Endodermal cell (in vitro differentiated cells): ENCODE data around the gene A4GNT. TPM values are rescaled to one million over a fixed set of nuclear protein-coding genes. Genes with fewer than 3 reads are reported as not detected.
A peak's percentile ranks its signal among the peaks of the same experiment; 100 is the strongest.

Experiments used
- DNase-seq: peaks from one replicate; pipeline ENCODE4 v3.0.0-alpha.2; 2017
- H3K27ac ChIP-seq: 2 replicates; pipeline ENCODE4 v1.5.1; 2013; ENCODE audit warnings: mild to moderate bottlenecking, low read depth, low read length, moderate library complexity
- H3K27me3 ChIP-seq: 2 replicates; pipeline ENCODE4 v1.6.1; 2013; ENCODE audit warnings: mild to moderate bottlenecking, low read length, moderate library complexity; ENCODE audit not compliant: insufficient read depth, control insufficient read depth, poor library complexity, severe bottlenecking
- H3K36me3 ChIP-seq: 2 replicates; pipeline ENCODE4 v1.7.0; 2013; ENCODE audit warnings: mild to moderate bottlenecking, low read length, moderate library complexity; ENCODE audit not compliant: control insufficient read depth, insufficient read depth
- H3K4me1 ChIP-seq: one replicate; pipeline ENCODE4 v1.7.0; 2013; ENCODE audit warnings: low read length; ENCODE audit not compliant: control insufficient read depth, insufficient read depth
- H3K4me3 ChIP-seq: 2 replicates; pipeline ENCODE4 v1.5.1; 2013; ENCODE audit warnings: mild to moderate bottlenecking, low read length, moderate library complexity
- H3K9ac ChIP-seq: 2 replicates; pipeline ENCODE4 v1.6.1; 2013; ENCODE audit warnings: mild to moderate bottlenecking, low read length, moderate library complexity; ENCODE audit not compliant: poor library complexity, severe bottlenecking; ENCODE audit errors: extremely low read depth
- H3K9me3 ChIP-seq: 2 replicates; pipeline ENCODE4 v1.6.1; 2013; ENCODE audit warnings: mild to moderate bottlenecking, low read length, moderate library complexity; ENCODE audit not compliant: control insufficient read depth
- H3K27ac Mint-ChIP-seq: 2 replicates; pipeline ENCODE4 v1.8.0; 2020; ENCODE audit warnings: mixed read lengths
- H3K27me3 Mint-ChIP-seq: 2 replicates; pipeline ENCODE4 v1.8.0; 2021; ENCODE audit warnings: mild to moderate bottlenecking, mixed read lengths; ENCODE audit not compliant: insufficient read depth
- H3K36me3 Mint-ChIP-seq: 2 replicates; pipeline ENCODE4 v1.8.0; 2020; ENCODE audit warnings: low read depth, mixed read lengths
- H3K4me1 Mint-ChIP-seq: 2 replicates; pipeline ENCODE4 v1.8.0; 2020; ENCODE audit warnings: mixed read lengths
- H3K4me3 Mint-ChIP-seq: 2 replicates; pipeline ENCODE4 v1.8.0; 2020; ENCODE audit warnings: mild to moderate bottlenecking, moderate library complexity, mixed read lengths
- H3K9me3 Mint-ChIP-seq: 2 replicates; pipeline ENCODE4 v1.8.0; 2020; ENCODE audit warnings: mild to moderate bottlenecking, mixed read lengths
- CTCF ChIP-seq: fragments of 200-600 bp; sonication (generic); conservative IDR thresholded peaks from 2 replicates; pipeline ENCODE4 v1.5.0; 2021; ENCODE audit warnings: antibody characterized with exemption, mild to moderate bottlenecking
- WGBS, 2 experiments: methylation state at CpG; one replicate each; pipeline versions ENCODE4 v1.1.5 to v1.1.7; 2013; ENCODE audit warnings: missing lambda C conversion rate in 2 of 2, mixed read lengths in 1 of 2; ENCODE audit not compliant: insufficient coverage in 1 of 2, insufficient read length in 1 of 2; 5-methylcytosine and 5-hydroxymethylcytosine counted together
- total RNA-seq, 2 donors: library from RNA; stranded (reverse); fragmentation: NEBNext Ultra II Directional in 1 of 2; extraction: Animal tissue kit (Norgen Biotek cat#: 25700) in 1 of 2; gene quantifications; 2 replicates in 1 of 2; 3 replicates in 1 of 2; pipeline ENCODE4 v1.2.1, GENCODE V29; 2021

The A4GNT gene
- total RNA-seq, 2 donors from 2014 or later, result not detected

- Mint-ChIP-seq H3K27ac (no peak overlapping the region), H3K27me3 (no peaks in the 10 kb centered on the region), H3K9me3 (peaks cover 13% of the 10 kb centered on the region), H3K36me3 (no peaks in the 10 kb centered on the region), H3K4me3 (no peak overlapping the region), H3K4me1 (no peaks in the 10 kb centered on the region)
- H3K36me3 ChIP-seq, result no peaks in the 10 kb centered on the region
- WGBS, 2 experiments, result 88 to 100% methylated on average over 1 of the region's 1 CpG
- H3K9ac ChIP-seq, result no peak overlapping the region
- H3K27ac ChIP-seq, result no peak overlapping the region
- no peak for DNase-seq
- H3K4me3 ChIP-seq, result no peak overlapping the region
- no peaks in the 10 kb centered on the region for H3K27me3 ChIP-seq
- no peaks in the 10 kb centered on the region for H3K9me3 ChIP-seq
- TF ChIP-seq CTCF, result no peak
- H3K4me1 ChIP-seq, result no peaks in the 10 kb centered on the region
These were observed 4.4 kb downstream of the A4GNT start for GRCh38 chr3:138127636-138128365.

DNA sequence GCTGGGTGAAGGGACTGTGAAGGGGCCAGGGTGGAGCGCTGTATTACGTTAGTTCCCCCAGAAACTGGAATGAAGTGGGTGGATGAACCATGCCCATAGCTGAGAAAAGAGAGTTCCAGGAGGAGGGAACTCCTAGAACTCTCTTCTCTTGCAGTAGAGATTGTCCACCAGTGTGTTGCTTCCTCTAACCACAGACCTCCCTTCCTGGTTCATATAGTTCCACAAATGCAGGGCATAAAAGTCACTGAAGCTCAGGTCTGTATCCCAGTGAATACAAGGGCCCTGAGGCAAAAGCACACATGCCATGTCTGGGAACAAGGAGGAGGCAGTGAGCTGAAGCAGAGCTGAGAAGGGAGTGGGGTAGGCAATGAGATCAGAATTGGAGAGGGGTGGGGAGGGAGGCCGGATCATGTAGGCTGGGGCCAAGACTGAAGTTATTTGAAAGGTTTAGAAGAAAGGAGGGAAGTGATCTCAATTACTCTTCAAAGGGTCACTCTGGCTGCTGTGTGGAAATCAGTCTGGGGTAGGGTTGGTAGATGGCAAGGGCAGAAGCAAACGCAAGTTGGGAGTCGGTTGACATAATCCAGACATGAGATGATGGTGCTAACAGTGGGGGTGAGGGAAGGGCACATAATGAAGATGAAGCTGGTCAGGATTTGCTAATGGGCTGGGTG is 6.5 kb downstream of the A4GNT start:
- 87 to 92% methylated on average over 2 to 5 of the region's 5 CpGs for whole genome bisulfite sequencing, 2 experiments
- no peak for TF ChIP-seq CTCF
- no peak overlapping the region for H3K27ac Mint-ChIP-seq

GRCh38 chr3:138124706-138125355 is 7.4 kb downstream of the A4GNT start:
- H3K4me3 ChIP-seq, result no peak overlapping the region
- H3K9ac ChIP-seq, result no peak overlapping the region
- H3K9me3 ChIP-seq, result no peaks in the 10 kb centered on the region
- WGBS, 2 experiments, result 89 to 91% methylated on average over 9 to 10 of the region's 10 CpGs
- DNase-seq, result peak; percentile 71
- Mint-ChIP-seq H3K4me3 (no peak overlapping the region), H3K27me3 (no peaks in the 10 kb centered on the region), H3K27ac (no peak overlapping the region), H3K9me3 (peaks cover 13% of the 10 kb centered on the region), H3K4me1 (no peaks in the 10 kb centered on the region), H3K36me3 (no peaks in the 10 kb centered on the region)
- no peak overlapping the region for H3K27ac ChIP-seq
- no peaks in the 10 kb centered on the region for H3K4me1 ChIP-seq
- no peak for TF ChIP-seq CTCF
- H3K27me3 ChIP-seq, result no peaks in the 10 kb centered on the region
- no peaks in the 10 kb centered on the region for H3K36me3 ChIP-seq

More for the DNA sequence above, 6.5 kb downstream of the A4GNT start:
- H3K27me3 Mint-ChIP-seq, result no peaks in the 10 kb centered on the region
- H3K4me1 ChIP-seq, result no peaks in the 10 kb centered on the region
- H3K27me3 ChIP-seq, result no peaks in the 10 kb centered on the region
- H3K36me3 Mint-ChIP-seq, result no peaks in the 10 kb centered on the region
- no peaks in the 10 kb centered on the region for H3K9me3 ChIP-seq
- no peaks in the 10 kb centered on the region for H3K4me1 Mint-ChIP-seq
- no peak overlapping the region for H3K4me3 Mint-ChIP-seq
- H3K9ac ChIP-seq, result no peak overlapping the region
- no peak overlapping the region for H3K4me3 ChIP-seq
- no peak for DNase-seq
- no peaks in the 10 kb centered on the region for H3K36me3 ChIP-seq
- H3K9me3 Mint-ChIP-seq, result peaks cover 13% of the 10 kb centered on the region
- H3K27ac ChIP-seq, result no peak overlapping the region
